Sigmoid colon (tissue), 7 donors: ENCODE measurements around the gene SH3RF3. TPM values are rescaled to one million over a fixed set of nuclear protein-coding genes. Genes with fewer than 3 reads are reported as not detected.

Source experiments
- DNase-seq: peaks from one replicate; pipeline ENCODE4 v3.0.0-alpha.2; 2019
- H3K27ac ChIP-seq, 4 donors: fragments of 200-600 bp; sonication (generic); one replicate each; pipeline ENCODE4 v1.5.1; 2016 to 2019; ENCODE audit warnings: mild to moderate bottlenecking in 1 of 4
- H3K27me3 ChIP-seq, 3 donors: fragments of 200-600 bp; sonication (generic); one replicate each; pipeline ENCODE4 v1.5.1; 2019; ENCODE audit warnings: mild to moderate bottlenecking in 1 of 3
- H3K36me3 ChIP-seq, 4 donors: fragments of 200-600 bp; sonication (generic); one replicate each; pipeline ENCODE4 v1.5.1; 2016 to 2019
- H3K4me1 ChIP-seq, 4 donors: fragments of 200-600 bp; sonication (generic); one replicate each; pipeline ENCODE4 v1.5.1; 2017 to 2019
- H3K4me3 ChIP-seq, 4 donors: fragments of 200-600 bp; sonication (generic); one replicate each; pipeline ENCODE4 v1.5.1; 2017 to 2019; ENCODE audit warnings: mild to moderate bottlenecking in 2 of 4, moderate library complexity in 1 of 4
- H3K9me3 ChIP-seq, 4 donors: fragments of 200-600 bp in 3 of 4; sonication (generic) in 3 of 4; one replicate each; pipeline versions ENCODE4 v1.5.1 to v1.6.1; 2013 to 2019
- EP300 ChIP-seq, 4 donors: sonication (generic); formaldehyde crosslinking; IDR thresholded peaks; one replicate each; pipeline ENCODE4 v1.6.1; 2017; ENCODE audit warnings: antibody characterized with exemption in 4 of 4
- POLR2A ChIP-seq, 2 donors: fragments of 450-650 bp; IDR thresholded peaks; one replicate each; pipeline ENCODE4 v1.6.1; 2016; ENCODE audit warnings: antibody characterized with exemption in 2 of 2, mild to moderate bottlenecking in 2 of 2, moderate library complexity in 2 of 2
- POLR2AphosphoS5 ChIP-seq, 4 donors: sonication (generic); formaldehyde crosslinking; IDR thresholded peaks; one replicate each; pipeline ENCODE4 v1.6.1; 2017; ENCODE audit warnings: antibody characterized with exemption in 4 of 4
- WGBS, 2 donors: extraction: QIAGEN DNeasy Blood & Tissue Kit; methylation state at CpG; one replicate each; pipeline ENCODE4 v1.1.7; 2013; 5-methylcytosine and 5-hydroxymethylcytosine counted together
- intact Hi-C: fragments of 100-400 bp; cut with DNase I; formaldehyde crosslinking; loops from one replicate; pipeline ENCODE4 v1.15.1; 2023
- polyA plus RNA-seq, 3 donors: library from polyadenylated mRNA; stranded (reverse); fragments of 200-250 nt; gene quantifications; one replicate each; pipeline ENCODE4 v1.2.3, GENCODE V29; 2013
- total RNA-seq, 4 donors: library from RNA; depleted of rRNA; stranded (reverse); fragments of >200 nt; gene quantifications; one replicate each; pipeline ENCODE4 v1.1.0, GENCODE V29; 2016
- TF ChIP-seq, protein P1 (sequence below), 4 experiments: fragments of 450-650 bp in 3 of 4; fragments of 200-600 bp in 1 of 4; IDR thresholded peaks; one replicate each; pipeline ENCODE4 v1.5.1; 2016 to 2019; ENCODE audit warnings: antibody characterized with exemption in 4 of 4, mild to moderate bottlenecking in 3 of 4, moderate library complexity in 2 of 4
- donor health status: healthy with polysubstance abuse.
- donor health status: Bipolar disorder and iron deficiency.
- donor health status: healthy.

Gene SH3RF3
- total and polyA plus RNA-seq, 7 donors = 0.69 to 10.0 (median 3.4) TPM

DNA sequence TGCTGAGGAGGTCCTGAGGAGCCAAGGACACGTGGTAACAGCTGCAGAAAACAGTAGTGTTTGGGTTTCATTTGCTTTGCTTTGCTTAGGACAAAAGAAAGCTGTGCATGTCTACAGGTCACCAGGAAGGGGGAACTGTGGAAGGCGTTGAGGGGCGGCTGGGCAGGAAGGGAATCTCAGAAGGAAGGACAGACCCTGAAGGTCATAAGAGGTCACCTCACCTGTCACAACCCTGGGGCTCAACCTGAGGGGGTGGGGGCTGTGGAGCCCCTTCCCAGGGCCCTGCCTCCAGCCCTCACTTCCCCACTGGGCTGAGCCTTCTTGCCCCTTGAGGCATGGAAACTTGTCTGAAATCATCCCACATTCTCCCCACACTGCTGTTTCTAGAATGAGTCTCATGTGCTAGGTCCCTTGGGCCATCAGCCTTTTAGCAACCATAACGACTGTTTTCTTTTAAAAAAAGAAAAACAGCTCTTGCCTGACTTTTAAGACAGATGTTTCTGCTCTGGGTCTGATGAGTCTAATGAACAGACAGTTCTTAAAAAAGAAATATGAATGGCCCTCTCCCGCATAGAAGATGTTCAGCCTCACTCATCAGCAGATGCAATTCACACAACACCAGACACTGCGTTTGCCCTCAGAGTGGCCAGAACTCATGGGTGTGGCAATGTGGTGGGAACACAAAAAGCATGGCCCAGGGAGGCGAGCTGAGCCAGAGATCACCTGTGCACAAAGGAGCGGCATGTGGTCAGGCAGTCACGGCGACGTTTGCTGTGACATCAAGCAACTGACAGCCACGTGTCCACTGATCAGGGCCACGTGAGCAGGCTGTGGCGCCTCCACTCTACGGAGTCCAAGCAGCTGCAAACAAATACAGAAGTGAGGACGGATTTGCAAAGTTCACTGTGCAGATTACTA is 400.8 kb downstream of the SH3RF3 start:
- H3K27ac ChIP-seq = peak overlapping the region in 2 of 4 donors; percentile 23 to 42
- H3K9me3 ChIP-seq = no peaks in the 10 kb centered on the region
- intact Hi-C loops = no loop called here
- H3K4me1 ChIP-seq = peaks cover 0 to 4% (median 0%) of the 10 kb centered on the region in 4 donors
- H3K27me3 ChIP-seq = no peaks in the 10 kb centered on the region
- H3K4me3 ChIP-seq = no peak overlapping the region
- peak; percentile 85 for DNase-seq
- no peaks in the 10 kb centered on the region for H3K36me3 ChIP-seq
- TF ChIP-seq POLR2AphosphoS5 (IDR thresholded peaks at IDR 0.05) (peak in 3 of 4 donors; percentile 11 to 44 (median 30)), EP300 (IDR thresholded peaks at IDR 0.05) (no peak)
- WGBS, 2 donors = 73 to 75% methylated on average over 16 of the region's 16 CpGs

- DNase-seq = no peak
- Histone ChIP-seq H3K36me3 (no peaks in the 10 kb centered on the region), H3K27me3 (no peaks in the 10 kb centered on the region), H3K9me3 (no peaks in the 10 kb centered on the region), H3K4me1 (peaks cover 0 to 4% (median 0%) of the 10 kb centered on the region in 4 donors), H3K27ac (no peak overlapping the region), H3K4me3 (no peak overlapping the region)
- TF ChIP-seq EP300 (IDR thresholded peaks at IDR 0.05) = no peak
- TF ChIP-seq, protein P1, sequence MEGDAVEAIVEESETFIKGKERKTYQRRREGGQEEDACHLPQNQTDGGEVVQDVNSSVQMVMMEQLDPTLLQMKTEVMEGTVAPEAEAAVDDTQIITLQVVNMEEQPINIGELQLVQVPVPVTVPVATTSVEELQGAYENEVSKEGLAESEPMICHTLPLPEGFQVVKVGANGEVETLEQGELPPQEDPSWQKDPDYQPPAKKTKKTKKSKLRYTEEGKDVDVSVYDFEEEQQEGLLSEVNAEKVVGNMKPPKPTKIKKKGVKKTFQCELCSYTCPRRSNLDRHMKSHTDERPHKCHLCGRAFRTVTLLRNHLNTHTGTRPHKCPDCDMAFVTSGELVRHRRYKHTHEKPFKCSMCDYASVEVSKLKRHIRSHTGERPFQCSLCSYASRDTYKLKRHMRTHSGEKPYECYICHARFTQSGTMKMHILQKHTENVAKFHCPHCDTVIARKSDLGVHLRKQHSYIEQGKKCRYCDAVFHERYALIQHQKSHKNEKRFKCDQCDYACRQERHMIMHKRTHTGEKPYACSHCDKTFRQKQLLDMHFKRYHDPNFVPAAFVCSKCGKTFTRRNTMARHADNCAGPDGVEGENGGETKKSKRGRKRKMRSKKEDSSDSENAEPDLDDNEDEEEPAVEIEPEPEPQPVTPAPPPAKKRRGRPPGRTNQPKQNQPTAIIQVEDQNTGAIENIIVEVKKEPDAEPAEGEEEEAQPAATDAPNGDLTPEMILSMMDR (IDR thresholded peaks at IDR 0.05) = peak in 1 of 4 experiments; percentile 8
- WGBS, 2 donors = 32 to 69% methylated on average over 6 of the region's 6 CpGs
- intact Hi-C loops = no loop called here
These were observed 401.7 kb downstream of the SH3RF3 start for GRCh38 chr2:109530712-109531111.

- no peaks in the 10 kb centered on the region for H3K36me3 ChIP-seq
- no peak overlapping the region for H3K27ac ChIP-seq
- DNase-seq = no peak
- H3K9me3 ChIP-seq = no peaks in the 10 kb centered on the region
- TF ChIP-seq, protein P1 (IDR thresholded peaks at IDR 0.05) = no peak
- 80 to 86% methylated on average over 5 of the region's 5 CpGs for WGBS, 2 donors
- peaks cover 0 to 4% (median 0%) of the 10 kb centered on the region in 4 donors for H3K4me1 ChIP-seq
- intact Hi-C loops = no loop called here
- H3K27me3 ChIP-seq = no peaks in the 10 kb centered on the region
- H3K4me3 ChIP-seq = no peak overlapping the region
These were observed 402.2 kb downstream of the SH3RF3 start for GRCh38 chr2:109531221-109531620.

GRCh38 chr2:109531896-109532727 is 403.1 kb downstream of the SH3RF3 start:
- 87 to 90% methylated on average over 10 of the region's 10 CpGs for WGBS, 2 donors
- Histone ChIP-seq H3K9me3 (no peaks in the 10 kb centered on the region), H3K27ac (no peak overlapping the region), H3K27me3 (no peaks in the 10 kb centered on the region), H3K4me3 (no peak overlapping the region), H3K4me1 (peaks cover 0 to 4% (median 0%) of the 10 kb centered on the region in 4 donors), H3K36me3 (no peaks in the 10 kb centered on the region)
- DNase-seq = no peak
- no peak for TF ChIP-seq POLR2A (IDR thresholded peaks at IDR 0.05)
- TF ChIP-seq EP300 (IDR thresholded peaks at IDR 0.05) = no peak
- no peak for TF ChIP-seq POLR2AphosphoS5 (IDR thresholded peaks at IDR 0.05)
- TF ChIP-seq, protein P1 (IDR thresholded peaks at IDR 0.05) = no peak
- intact Hi-C loops = no loop called here

GRCh38 chr2:109532728-109533076 is 403.7 kb downstream of the SH3RF3 start:
- 87 to 93% methylated on average over 5 of the region's 5 CpGs for WGBS, 2 donors
- no peaks in the 10 kb centered on the region for H3K27me3 ChIP-seq
- DNase-seq = no peak
- peaks cover 0 to 4% (median 0%) of the 10 kb centered on the region in 4 donors for H3K4me1 ChIP-seq
- H3K27ac ChIP-seq = no peak overlapping the region
- H3K4me3 ChIP-seq = no peak overlapping the region
- no peaks in the 10 kb centered on the region for H3K36me3 ChIP-seq
- intact Hi-C loops = no loop called here
- no peaks in the 10 kb centered on the region for H3K9me3 ChIP-seq
- TF ChIP-seq POLR2A (IDR thresholded peaks at IDR 0.05) = no peak
- no peak for TF ChIP-seq POLR2AphosphoS5 (IDR thresholded peaks at IDR 0.05)
- TF ChIP-seq EP300 (IDR thresholded peaks at IDR 0.05) = no peak
- TF ChIP-seq, protein P1 (IDR thresholded peaks at IDR 0.05) = no peak
